Neutrophil (primary cell): ENCODE measurements around the gene PRDM16.

ENCODE experiments used
- H3K27ac ChIP-seq: fragments of 200-600 bp; sonication (generic); 2 replicates; pipeline ENCODE4 v1.5.1; 2016; ENCODE audit warnings: mild to moderate bottlenecking, moderate library complexity
- H3K27me3 ChIP-seq: fragments of 200-600 bp; sonication (generic); 2 replicates; pipeline ENCODE4 v1.6.0; 2016; ENCODE audit warnings: mild to moderate bottlenecking
- H3K36me3 ChIP-seq: fragments of 200-600 bp; sonication (generic); 2 replicates; pipeline ENCODE4 v1.5.1; 2017
- H3K4me1 ChIP-seq, 2 experiments: fragments of 200-600 bp in 1 of 2; sonication (generic) in 1 of 2; 1 replicate in 1 of 2; 2 replicates in 1 of 2; pipeline versions ENCODE4 v1.5.1 to v1.6.1; 2013 to 2016; ENCODE audit warnings: low read depth in 1 of 2, low read length in 1 of 2, mild to moderate bottlenecking in 1 of 2, moderate library complexity in 1 of 2; ENCODE audit not compliant: control insufficient read depth in 1 of 2, insufficient read depth in 1 of 2
- H3K4me3 ChIP-seq, 2 experiments: fragments of 200-600 bp in 1 of 2; sonication (generic) in 1 of 2; 1 replicate in 1 of 2; 2 replicates in 1 of 2; pipeline ENCODE4 v1.5.1; 2013 to 2016; ENCODE audit warnings: low read depth in 1 of 2, low read length in 1 of 2, mild to moderate bottlenecking in 1 of 2, moderate library complexity in 1 of 2
- H3K9me3 ChIP-seq: fragments of 200-600 bp; sonication (generic); 2 replicates; pipeline ENCODE4 v1.5.1; 2016
- TF ChIP-seq, protein P1 (sequence below): fragments of 200-600 bp; sonication (generic); IDR thresholded peaks from 2 replicates; pipeline ENCODE4 v1.5.1; 2016; ENCODE audit warnings: antibody characterized with exemption

Gene PRDM16

DNA sequence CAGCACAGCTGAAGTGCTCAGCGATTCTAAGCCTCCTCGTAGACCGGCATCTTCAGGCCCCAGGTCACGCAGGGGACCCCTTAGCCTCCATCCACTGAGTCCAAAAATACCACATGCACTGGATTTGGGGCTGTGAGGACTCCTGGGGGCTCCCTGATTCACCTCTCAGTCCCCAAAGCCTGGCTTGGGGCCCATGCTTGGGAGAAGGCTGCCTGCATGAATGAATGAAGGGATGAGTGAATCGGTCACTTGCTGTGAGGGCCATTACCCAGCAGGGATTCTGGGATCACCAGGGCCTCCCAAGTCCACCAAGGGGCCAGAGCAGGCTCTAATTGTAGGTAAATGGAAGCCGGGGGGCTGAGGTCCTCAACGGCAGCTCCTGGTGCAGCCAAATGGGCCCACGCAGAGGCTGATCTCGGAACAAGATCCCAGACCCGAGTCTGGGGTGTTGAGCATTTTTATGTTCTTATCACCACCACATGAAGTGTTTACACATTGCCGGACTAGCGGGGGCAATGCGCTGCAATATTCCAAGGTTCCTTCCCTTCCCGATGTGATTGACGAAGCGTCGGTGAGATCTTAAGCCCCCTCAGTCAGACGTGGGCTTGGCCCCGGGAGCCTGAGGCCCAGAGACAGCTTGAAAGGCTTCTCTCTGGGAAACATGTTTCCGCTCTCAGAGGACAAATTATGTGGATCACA is 371.9 kb downstream of the PRDM16 start:
- Histone ChIP-seq H3K27ac (no peak overlapping the region), H3K4me3 (no peak overlapping the region), H3K4me1 (no peaks in the 10 kb centered on the region), H3K27me3 (peaks cover 4% of the 10 kb centered on the region), H3K36me3 (no peaks in the 10 kb centered on the region), H3K9me3 (no peaks in the 10 kb centered on the region)
- TF ChIP-seq, protein P1, sequence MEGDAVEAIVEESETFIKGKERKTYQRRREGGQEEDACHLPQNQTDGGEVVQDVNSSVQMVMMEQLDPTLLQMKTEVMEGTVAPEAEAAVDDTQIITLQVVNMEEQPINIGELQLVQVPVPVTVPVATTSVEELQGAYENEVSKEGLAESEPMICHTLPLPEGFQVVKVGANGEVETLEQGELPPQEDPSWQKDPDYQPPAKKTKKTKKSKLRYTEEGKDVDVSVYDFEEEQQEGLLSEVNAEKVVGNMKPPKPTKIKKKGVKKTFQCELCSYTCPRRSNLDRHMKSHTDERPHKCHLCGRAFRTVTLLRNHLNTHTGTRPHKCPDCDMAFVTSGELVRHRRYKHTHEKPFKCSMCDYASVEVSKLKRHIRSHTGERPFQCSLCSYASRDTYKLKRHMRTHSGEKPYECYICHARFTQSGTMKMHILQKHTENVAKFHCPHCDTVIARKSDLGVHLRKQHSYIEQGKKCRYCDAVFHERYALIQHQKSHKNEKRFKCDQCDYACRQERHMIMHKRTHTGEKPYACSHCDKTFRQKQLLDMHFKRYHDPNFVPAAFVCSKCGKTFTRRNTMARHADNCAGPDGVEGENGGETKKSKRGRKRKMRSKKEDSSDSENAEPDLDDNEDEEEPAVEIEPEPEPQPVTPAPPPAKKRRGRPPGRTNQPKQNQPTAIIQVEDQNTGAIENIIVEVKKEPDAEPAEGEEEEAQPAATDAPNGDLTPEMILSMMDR, result no peak

DNA sequence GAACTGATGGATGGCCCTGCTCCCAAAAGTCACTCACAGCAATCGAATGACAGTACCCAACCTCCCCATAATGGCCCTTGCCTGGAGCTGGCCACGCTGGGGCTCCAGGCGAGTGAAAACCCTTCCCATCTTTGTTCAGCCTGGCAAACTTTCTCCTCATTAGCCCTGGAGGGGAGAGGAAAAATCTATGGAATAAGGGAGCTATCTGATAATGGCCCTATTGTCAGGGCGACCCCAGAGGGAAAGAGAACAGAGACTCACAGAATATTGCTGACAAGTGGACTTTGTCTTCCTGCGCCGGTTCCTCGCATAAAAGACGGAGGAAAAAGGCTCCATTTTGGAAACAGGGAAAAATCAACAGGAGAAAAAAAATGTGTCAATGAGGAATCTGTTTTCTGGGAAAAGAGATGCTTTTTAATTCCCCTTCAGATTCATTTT is 372.4 kb downstream of the PRDM16 start:
- H3K27ac ChIP-seq, result no peak overlapping the region
- no peak overlapping the region for H3K4me3 ChIP-seq
- no peaks in the 10 kb centered on the region for H3K36me3 ChIP-seq
- no peaks in the 10 kb centered on the region for H3K4me1 ChIP-seq
- H3K9me3 ChIP-seq, result no peaks in the 10 kb centered on the region
- TF ChIP-seq, protein P1, result no peak
- peaks cover 4% of the 10 kb centered on the region for H3K27me3 ChIP-seq

DNA sequence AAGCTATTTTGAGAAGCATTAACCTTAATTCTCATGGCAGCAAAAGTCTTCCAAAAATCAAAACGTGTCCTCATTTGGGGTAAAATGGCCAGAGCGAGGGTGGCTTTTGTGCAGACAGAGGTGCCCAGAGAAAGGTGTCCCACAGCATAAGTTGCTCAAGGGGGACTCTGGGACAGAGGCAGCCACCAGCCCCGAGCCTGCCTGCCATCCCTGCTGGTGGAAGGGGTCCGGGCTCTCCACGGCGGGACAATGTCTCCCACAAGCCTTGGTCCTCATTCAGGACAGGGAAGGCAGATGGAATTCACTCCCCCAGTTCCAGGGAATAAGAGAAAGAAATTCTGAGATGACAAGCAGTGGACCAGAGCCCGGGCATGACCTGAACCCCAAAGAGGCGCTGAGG is 372.9 kb downstream of the PRDM16 start:
- H3K27me3 ChIP-seq, result peaks cover 4% of the 10 kb centered on the region
- no peak overlapping the region for H3K4me3 ChIP-seq
- H3K27ac ChIP-seq, result no peak overlapping the region
- no peaks in the 10 kb centered on the region for H3K9me3 ChIP-seq
- no peaks in the 10 kb centered on the region for H3K4me1 ChIP-seq
- H3K36me3 ChIP-seq, result no peaks in the 10 kb centered on the region
- TF ChIP-seq, protein P1, result no peak

DNA sequence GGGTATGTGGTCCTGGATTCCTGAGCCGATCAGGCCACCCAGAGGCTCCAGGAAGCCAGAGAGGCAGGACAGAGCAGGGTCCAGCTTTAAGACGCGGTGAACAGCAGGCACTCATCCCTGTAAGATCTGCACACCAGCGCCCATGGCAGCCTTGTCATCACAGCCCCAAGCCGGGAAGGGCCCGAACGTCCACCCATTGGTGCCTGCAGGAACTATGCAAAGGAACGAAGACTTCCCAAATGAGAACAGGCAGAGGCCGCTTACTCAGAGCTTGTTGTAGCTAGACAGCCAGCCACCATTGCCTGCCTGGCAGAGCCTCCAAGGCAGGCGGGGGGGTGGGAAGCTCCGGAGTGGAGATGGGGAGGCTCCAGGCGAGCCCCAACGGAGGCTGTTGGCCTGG is 373.3 kb downstream of the PRDM16 start:
- no peaks in the 10 kb centered on the region for H3K36me3 ChIP-seq
- no peak overlapping the region for H3K4me3 ChIP-seq
- H3K4me1 ChIP-seq, result no peaks in the 10 kb centered on the region
- H3K27me3 ChIP-seq, result peaks cover 4% of the 10 kb centered on the region
- H3K27ac ChIP-seq, result no peak overlapping the region
- TF ChIP-seq, protein P1, result no peak
- no peaks in the 10 kb centered on the region for H3K9me3 ChIP-seq

DNA sequence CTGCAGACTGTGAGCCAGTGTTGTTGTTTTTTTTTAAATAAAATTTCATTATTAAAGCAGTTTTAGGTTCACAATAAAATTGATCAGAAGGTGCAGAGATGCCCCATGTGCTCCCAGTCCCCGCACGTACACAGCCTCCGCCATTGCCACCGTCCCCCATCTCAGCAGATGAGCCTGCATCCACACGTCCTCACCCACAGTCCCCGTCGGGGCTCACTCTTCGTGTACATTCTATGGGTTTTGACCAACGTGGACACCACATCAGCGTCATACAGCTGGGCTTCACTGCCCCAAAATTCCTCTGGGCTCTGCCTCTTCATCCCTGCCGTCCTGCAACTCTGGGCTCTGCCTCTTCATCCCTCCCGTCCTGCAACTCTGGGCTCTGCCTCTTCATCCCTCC is 373.9 kb downstream of the PRDM16 start:
- TF ChIP-seq, protein P1, result no peak
- H3K27ac ChIP-seq, result no peak overlapping the region
- no peaks in the 10 kb centered on the region for H3K36me3 ChIP-seq
- no peaks in the 10 kb centered on the region for H3K4me1 ChIP-seq
- no peak overlapping the region for H3K4me3 ChIP-seq
- no peaks in the 10 kb centered on the region for H3K9me3 ChIP-seq
- H3K27me3 ChIP-seq, result peaks cover 4% of the 10 kb centered on the region
